RWPE2 (cell line): ENCODE results near the gene CD38.

ENCODE experiments used
- ATAC-seq: fragments of 200-7000 bp; cut with Tn5 transposase; 3 replicates; pipeline ENCODE4 v1.9.1; 2021; ENCODE audit warnings: low read depth
- DNase-seq: peaks from one replicate; pipeline ENCODE4 v3.0.0-alpha.2; 2020; ENCODE audit warnings: low spot score
- H3K27ac ChIP-seq: fragments of 450-650 bp; 2 replicates; pipeline ENCODE4 v1.5.1; 2017; ENCODE audit warnings: mild to moderate bottlenecking; ENCODE audit not compliant: poor library complexity, severe bottlenecking
- H3K27me3 ChIP-seq: fragments of 250-450 bp; sonication (Bioruptor Pico); 2 replicates; pipeline ENCODE4 v1.5.1; 2021; ENCODE audit warnings: mild to moderate bottlenecking, moderate library complexity; ENCODE audit not compliant: insufficient read depth, poor library complexity, severe bottlenecking
- H3K36me3 ChIP-seq: fragments of 250-450 bp; sonication (Bioruptor Pico); 2 replicates; pipeline ENCODE4 v1.5.1; 2020; ENCODE audit warnings: low read depth, mild to moderate bottlenecking, moderate library complexity
- H3K4me1 ChIP-seq: fragments of 250-450 bp; sonication (Bioruptor Pico); 2 replicates; pipeline ENCODE4 v1.5.1; 2021; ENCODE audit warnings: mild to moderate bottlenecking, moderate library complexity; ENCODE audit not compliant: insufficient read depth, poor library complexity, severe bottlenecking
- H3K4me3 ChIP-seq: fragments of 250-450 bp; sonication (Bioruptor Pico); 2 replicates; pipeline ENCODE4 v1.5.1; 2021; ENCODE audit warnings: mild to moderate bottlenecking, moderate library complexity; ENCODE audit not compliant: severe bottlenecking
- H3K9me3 ChIP-seq: fragments of 250-450 bp; sonication (Bioruptor Pico); 2 replicates; pipeline ENCODE4 v1.5.1; 2021; ENCODE audit warnings: mild to moderate bottlenecking, moderate library complexity; ENCODE audit not compliant: severe bottlenecking
- TF ChIP-seq, protein P1 (sequence below): fragments of 450-650 bp; IDR thresholded peaks from one replicate; pipeline ENCODE4 v1.5.1; 2017; ENCODE audit warnings: mild to moderate bottlenecking, moderate library complexity; ENCODE audit not compliant: poor library complexity, severe bottlenecking

The CD38 gene

DNA sequence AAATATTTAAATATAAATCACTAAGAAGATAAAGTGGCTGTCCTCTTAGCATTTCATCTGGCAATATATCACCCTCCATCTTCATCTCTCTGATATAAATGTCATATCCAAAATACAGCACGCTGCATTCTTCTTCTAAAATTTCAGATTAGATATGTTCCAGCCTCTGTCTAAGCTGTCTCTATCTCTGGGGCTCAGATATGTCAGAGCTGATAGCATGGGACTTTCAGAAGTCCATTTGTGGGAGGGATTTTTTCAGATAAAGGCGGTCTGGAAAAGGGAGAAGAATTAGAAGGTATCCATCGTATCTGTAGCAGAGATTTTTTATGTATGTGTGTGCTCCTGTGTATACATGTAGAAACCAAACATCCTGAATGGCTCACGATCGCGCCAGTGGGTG is 25.0 kb upstream of the CD38 start:
- no peak overlapping the region for H3K27ac ChIP-seq
- TF ChIP-seq, protein P1, sequence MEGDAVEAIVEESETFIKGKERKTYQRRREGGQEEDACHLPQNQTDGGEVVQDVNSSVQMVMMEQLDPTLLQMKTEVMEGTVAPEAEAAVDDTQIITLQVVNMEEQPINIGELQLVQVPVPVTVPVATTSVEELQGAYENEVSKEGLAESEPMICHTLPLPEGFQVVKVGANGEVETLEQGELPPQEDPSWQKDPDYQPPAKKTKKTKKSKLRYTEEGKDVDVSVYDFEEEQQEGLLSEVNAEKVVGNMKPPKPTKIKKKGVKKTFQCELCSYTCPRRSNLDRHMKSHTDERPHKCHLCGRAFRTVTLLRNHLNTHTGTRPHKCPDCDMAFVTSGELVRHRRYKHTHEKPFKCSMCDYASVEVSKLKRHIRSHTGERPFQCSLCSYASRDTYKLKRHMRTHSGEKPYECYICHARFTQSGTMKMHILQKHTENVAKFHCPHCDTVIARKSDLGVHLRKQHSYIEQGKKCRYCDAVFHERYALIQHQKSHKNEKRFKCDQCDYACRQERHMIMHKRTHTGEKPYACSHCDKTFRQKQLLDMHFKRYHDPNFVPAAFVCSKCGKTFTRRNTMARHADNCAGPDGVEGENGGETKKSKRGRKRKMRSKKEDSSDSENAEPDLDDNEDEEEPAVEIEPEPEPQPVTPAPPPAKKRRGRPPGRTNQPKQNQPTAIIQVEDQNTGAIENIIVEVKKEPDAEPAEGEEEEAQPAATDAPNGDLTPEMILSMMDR, result no peak
- no peak overlapping the region for H3K4me3 ChIP-seq
- H3K4me1 ChIP-seq, result peaks cover 7% of the 10 kb centered on the region
- H3K36me3 ChIP-seq, result no peaks in the 10 kb centered on the region
- ATAC-seq (no peak), DNase-seq (no peak)
- no peaks in the 10 kb centered on the region for H3K9me3 ChIP-seq
- no peaks in the 10 kb centered on the region for H3K27me3 ChIP-seq

DNA sequence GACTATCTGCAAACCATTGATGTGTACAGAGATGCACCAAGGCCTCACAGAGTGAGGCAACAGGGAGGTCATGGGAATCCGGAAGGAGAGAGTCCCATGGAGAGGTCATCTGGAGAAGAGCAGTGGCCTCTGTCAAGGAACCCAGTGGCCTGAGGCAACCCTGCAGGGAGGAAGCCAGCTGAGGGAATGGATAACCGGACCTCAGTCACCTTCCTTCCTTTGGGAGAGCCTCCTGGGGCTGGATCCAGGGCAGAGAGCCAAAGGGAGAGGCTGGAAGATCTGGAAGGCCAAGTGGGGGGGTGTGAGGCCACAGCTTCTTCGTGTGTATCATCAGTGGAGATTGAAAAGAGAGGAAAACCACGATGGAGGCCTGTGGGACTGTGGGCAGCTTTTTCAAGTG is 24.3 kb upstream of the CD38 start:
- no peak for DNase-seq
- no peak overlapping the region for H3K4me3 ChIP-seq

DNA sequence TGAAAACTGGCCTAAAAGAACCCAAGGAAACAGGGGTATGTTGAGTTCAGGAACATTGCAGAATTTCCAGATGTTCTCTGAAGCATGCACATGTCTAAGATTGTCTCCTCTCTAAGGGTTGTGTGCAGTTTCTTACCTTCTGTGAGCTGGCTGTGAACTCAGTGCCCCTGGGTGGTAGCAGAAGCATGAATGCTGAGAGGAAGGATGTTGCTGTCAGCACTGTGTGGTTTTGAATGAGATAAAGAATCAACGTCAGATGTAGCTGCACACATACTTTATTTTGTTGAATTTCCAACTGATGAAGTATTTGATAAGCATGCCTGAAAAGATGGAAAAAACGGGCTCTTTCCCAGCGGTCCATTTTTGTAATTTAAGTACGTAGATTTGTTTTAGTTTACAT is 23.8 kb upstream of the CD38 start:
- no peaks in the 10 kb centered on the region for H3K36me3 ChIP-seq
- ATAC-seq, result no peak
- TF ChIP-seq, protein P1, result no peak
- peaks cover 7% of the 10 kb centered on the region for H3K4me1 ChIP-seq
- H3K4me3 ChIP-seq, result no peak overlapping the region
- no peak for DNase-seq
- no peak overlapping the region for H3K27ac ChIP-seq
- no peaks in the 10 kb centered on the region for H3K9me3 ChIP-seq
- no peaks in the 10 kb centered on the region for H3K27me3 ChIP-seq

More for the DNA sequence above, 24.3 kb upstream of the CD38 start:
- Histone ChIP-seq H3K27me3 (no peaks in the 10 kb centered on the region), H3K27ac (no peak overlapping the region), H3K9me3 (no peaks in the 10 kb centered on the region), H3K4me1 (peaks cover 7% of the 10 kb centered on the region), H3K36me3 (no peaks in the 10 kb centered on the region)
- TF ChIP-seq, protein P1, result no peak
- no peak for ATAC-seq

DNA sequence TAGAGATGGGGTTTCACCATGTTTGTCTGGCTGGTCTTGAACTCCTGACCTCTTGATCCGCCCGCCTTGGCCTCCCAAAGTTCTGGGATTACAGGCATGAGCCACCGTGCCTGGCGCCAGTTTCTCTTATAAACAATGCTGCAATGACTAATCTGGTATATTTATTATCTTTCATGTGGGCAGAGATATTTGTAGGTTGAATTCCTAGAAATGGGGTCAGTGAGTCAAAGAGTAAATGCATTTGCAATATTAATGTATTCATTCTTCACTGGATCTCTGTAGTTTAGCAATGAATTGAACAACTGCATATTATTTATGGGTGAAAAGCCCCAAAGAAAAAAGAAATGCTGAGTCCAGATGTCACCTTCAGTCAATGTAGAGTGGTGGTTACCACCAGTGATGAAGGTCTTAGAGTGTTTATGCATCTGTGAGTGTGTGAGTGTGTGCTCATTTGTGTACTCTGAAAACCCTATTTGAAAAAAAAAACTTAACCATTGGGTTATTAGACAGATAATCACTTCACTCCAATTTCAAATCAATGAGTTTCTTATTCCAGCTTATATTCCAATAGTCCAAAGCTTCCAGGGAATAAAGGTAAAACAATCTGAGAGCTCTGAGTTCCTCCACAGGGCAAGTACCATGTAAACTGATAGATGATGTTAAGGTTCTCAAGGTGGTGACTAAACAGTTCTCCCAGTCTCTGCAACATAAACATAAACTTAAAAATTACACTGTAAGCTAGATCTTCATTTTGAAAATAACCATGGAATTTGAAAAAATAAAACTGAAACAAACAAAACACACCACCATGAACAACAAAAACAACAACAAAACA is 22.6 kb upstream of the CD38 start:
- TF ChIP-seq, protein P1, result no peak
- ATAC-seq, result peak; percentile 50

DNA sequence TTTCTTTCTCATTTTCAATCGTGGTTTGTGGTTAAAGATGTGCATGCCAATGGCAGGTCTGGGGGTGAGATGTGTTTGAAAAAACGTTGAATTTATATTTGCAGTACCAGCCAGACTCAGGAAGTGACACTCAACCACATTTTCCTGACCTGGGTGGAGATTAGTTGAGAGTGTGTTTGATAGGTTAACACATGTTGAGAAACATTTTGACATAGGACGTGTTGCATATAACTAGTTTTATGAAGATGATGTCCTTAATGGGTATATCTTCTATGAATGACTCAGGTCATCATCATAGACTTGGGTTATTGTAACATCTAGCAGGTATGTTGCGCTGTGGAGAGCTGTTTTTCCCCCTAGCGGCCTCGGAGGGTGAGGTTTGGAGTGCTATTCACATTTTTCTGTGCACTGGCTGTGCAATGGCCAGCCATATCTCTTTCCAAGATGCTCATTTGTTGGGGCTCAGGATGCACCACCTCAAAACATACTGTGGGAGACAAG is 21.7 kb upstream of the CD38 start:
- Histone ChIP-seq H3K9me3 (no peaks in the 10 kb centered on the region), H3K36me3 (no peaks in the 10 kb centered on the region), H3K27ac (peak overlapping the region; percentile 39), H3K27me3 (no peaks in the 10 kb centered on the region), H3K4me1 (peaks cover 7% of the 10 kb centered on the region), H3K4me3 (no peak overlapping the region)
- peak; percentile 93 for ATAC-seq
- DNase-seq, result no peak
- TF ChIP-seq, protein P1, result peak; percentile 69

More for the DNA sequence above, 22.6 kb upstream of the CD38 start:
- Histone ChIP-seq H3K4me3 (no peak overlapping the region), H3K4me1 (peaks cover 7% of the 10 kb centered on the region), H3K36me3 (no peaks in the 10 kb centered on the region), H3K9me3 (no peaks in the 10 kb centered on the region), H3K27me3 (no peaks in the 10 kb centered on the region), H3K27ac (peak overlapping the region; percentile 39)
- no peak for DNase-seq
